DOHH2 (cell line): Measurements from ENCODE around the gene CDCA3.

Experiments
- H3F3A ChIP-seq: fragments of 200-600 bp; sonication (generic), shearing (Covaris generic); 2 replicates; pipeline ENCODE4 v1.6.0; 2016; ENCODE audit warnings: antibody characterized with exemption, mild to moderate bottlenecking; ENCODE audit not compliant: control insufficient read depth, insufficient read depth
- H3K27ac ChIP-seq: fragments of 200-600 bp; sonication (generic); 2 replicates; pipeline ENCODE4 v1.5.1; 2014; ENCODE audit warnings: low read depth, mild to moderate bottlenecking, low read length, moderate library complexity
- H3K27me3 ChIP-seq: fragments of 200-600 bp; sonication (generic); 2 replicates; pipeline ENCODE4 v1.6.1; 2014; ENCODE audit warnings: mild to moderate bottlenecking, low read length, mixed read lengths; ENCODE audit not compliant: control insufficient read depth
- H3K36me3 ChIP-seq: fragments of 200-600 bp; sonication (generic); 2 replicates; pipeline ENCODE4 v1.6.1; 2014; ENCODE audit warnings: mild to moderate bottlenecking, low read length, moderate library complexity, mixed read lengths; ENCODE audit not compliant: control insufficient read depth
- H3K4me1 ChIP-seq: fragments of 200-600 bp; sonication (generic); 2 replicates; pipeline ENCODE4 v1.6.1; 2014; ENCODE audit warnings: mild to moderate bottlenecking, low read length, mixed read lengths; ENCODE audit not compliant: control insufficient read depth
- H3K4me2 ChIP-seq: fragments of 200-600 bp; sonication (generic); 2 replicates; pipeline ENCODE4 v1.6.0; 2014; ENCODE audit warnings: mild to moderate bottlenecking, low read length, moderate library complexity
- H3K4me3 ChIP-seq: fragments of 200-600 bp; sonication (generic); 2 replicates; pipeline ENCODE4 v1.5.1; 2014; ENCODE audit warnings: mild to moderate bottlenecking, low read length, mixed read lengths
- H3K79me2 ChIP-seq: fragments of 200-600 bp; sonication (generic); 2 replicates; pipeline ENCODE4 v1.6.1; 2014; ENCODE audit warnings: mild to moderate bottlenecking, low read length, mixed read lengths; ENCODE audit not compliant: control insufficient read depth
- H3K9me2 ChIP-seq: fragments of 200-600 bp; sonication (generic); replicated peaks from 2 replicates; pipeline ENCODE4 v1.6.1; 2014; ENCODE audit warnings: mild to moderate bottlenecking, low read length, mixed read lengths; ENCODE audit not compliant: control insufficient read depth
- H3K9me3 ChIP-seq: fragments of 200-600 bp; sonication (generic); 2 replicates; pipeline ENCODE4 v1.6.1; 2014; ENCODE audit warnings: antibody characterized with exemption, low read length, mixed read lengths; ENCODE audit not compliant: control insufficient read depth, insufficient read depth
- H4K20me1 ChIP-seq: fragments of 200-600 bp; sonication (generic); 2 replicates; pipeline ENCODE4 v1.6.0; 2014; ENCODE audit warnings: low read depth, mild to moderate bottlenecking, antibody characterized with exemption, low read length, moderate library complexity; ENCODE audit not compliant: control insufficient read depth, insufficient read depth
- EZH2phosphoT487 ChIP-seq: fragments of 200-600 bp; sonication (generic); IDR thresholded peaks from 2 replicates; pipeline ENCODE4 v1.6.1; 2017; ENCODE audit warnings: borderline replicate concordance, mild to moderate bottlenecking, antibody characterized with exemption, low read length, moderate library complexity, mixed read lengths
- TF ChIP-seq, protein P1 (sequence below): fragments of 200-600 bp; sonication (generic); IDR thresholded peaks from one replicate; pipeline ENCODE4 v1.5.1; 2014; ENCODE audit warnings: antibody characterized with exemption, mild to moderate bottlenecking, low read depth, low read length; ENCODE audit not compliant: poor library complexity, severe bottlenecking

The CDCA3 gene

DNA sequence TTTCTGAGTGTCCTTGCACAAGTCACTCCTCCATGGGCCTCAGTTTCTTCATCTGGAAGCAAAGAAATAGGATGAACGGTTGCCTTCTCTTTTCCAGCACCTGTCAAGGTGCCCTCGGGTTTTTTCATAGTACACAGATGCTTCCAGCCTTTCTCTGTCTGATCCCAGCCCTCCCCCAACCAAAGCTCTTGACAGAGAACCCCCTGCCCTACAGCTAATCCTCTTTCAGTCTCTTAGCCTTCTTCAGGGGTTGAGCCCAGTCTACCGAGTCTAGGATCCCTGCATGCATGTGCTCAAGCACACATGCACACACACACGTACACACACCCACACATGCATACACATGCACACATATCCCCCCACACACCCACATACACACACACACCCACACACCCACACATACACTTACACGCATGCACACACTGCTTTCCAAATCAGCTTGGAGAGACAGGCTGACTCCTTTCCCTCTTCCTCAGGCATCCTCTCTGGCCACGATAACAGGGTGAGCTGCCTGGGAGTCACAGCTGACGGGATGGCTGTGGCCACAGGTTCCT is 4.7 kb downstream of the CDCA3 start:
- Histone ChIP-seq H3K9me3 (no peaks in the 10 kb centered on the region), H3K4me1 (peaks cover 24% of the 10 kb centered on the region), H3K9me2 (no peaks in the 10 kb centered on the region), H3K4me3 (no peak overlapping the region), H3K4me2 (no peak overlapping the region), H3K79me2 (peaks cover 23% of the 10 kb centered on the region), H3K36me3 (peaks cover 52% of the 10 kb centered on the region), H3K27ac (no peak overlapping the region), H3F3A (peaks cover 13% of the 10 kb centered on the region), H4K20me1 (no peaks in the 10 kb centered on the region), H3K27me3 (no peaks in the 10 kb centered on the region)
- TF ChIP-seq, protein P1, sequence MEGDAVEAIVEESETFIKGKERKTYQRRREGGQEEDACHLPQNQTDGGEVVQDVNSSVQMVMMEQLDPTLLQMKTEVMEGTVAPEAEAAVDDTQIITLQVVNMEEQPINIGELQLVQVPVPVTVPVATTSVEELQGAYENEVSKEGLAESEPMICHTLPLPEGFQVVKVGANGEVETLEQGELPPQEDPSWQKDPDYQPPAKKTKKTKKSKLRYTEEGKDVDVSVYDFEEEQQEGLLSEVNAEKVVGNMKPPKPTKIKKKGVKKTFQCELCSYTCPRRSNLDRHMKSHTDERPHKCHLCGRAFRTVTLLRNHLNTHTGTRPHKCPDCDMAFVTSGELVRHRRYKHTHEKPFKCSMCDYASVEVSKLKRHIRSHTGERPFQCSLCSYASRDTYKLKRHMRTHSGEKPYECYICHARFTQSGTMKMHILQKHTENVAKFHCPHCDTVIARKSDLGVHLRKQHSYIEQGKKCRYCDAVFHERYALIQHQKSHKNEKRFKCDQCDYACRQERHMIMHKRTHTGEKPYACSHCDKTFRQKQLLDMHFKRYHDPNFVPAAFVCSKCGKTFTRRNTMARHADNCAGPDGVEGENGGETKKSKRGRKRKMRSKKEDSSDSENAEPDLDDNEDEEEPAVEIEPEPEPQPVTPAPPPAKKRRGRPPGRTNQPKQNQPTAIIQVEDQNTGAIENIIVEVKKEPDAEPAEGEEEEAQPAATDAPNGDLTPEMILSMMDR, result no peak
- TF ChIP-seq EZH2phosphoT487, result no peak

DNA sequence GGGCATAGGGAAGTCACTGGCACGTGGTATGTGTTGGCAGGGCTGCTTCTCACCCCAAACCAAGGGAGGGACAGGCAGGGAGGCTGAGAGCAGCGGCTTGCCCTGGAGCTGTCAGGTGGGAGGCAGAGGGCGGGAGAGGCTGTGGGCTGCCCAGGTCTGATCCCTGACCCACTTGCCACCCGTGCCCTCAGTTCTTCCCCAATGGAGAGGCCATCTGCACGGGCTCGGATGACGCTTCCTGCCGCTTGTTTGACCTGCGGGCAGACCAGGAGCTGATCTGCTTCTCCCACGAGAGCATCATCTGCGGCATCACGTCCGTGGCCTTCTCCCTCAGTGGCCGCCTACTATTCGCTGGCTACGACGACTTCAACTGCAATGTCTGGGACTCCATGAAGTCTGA is 5.7 kb downstream of the CDCA3 start:
- peaks cover 31% of the 10 kb centered on the region for H3K4me1 ChIP-seq
- no peaks in the 10 kb centered on the region for H3K9me3 ChIP-seq
- no peak for TF ChIP-seq EZH2phosphoT487
- TF ChIP-seq, protein P1, result no peak
- H3K4me3 ChIP-seq, result no peak overlapping the region
- no peak overlapping the region for H3K4me2 ChIP-seq
- H3K79me2 ChIP-seq, result peaks cover 16% of the 10 kb centered on the region
- H3K27ac ChIP-seq, result no peak overlapping the region
- H4K20me1 ChIP-seq, result no peaks in the 10 kb centered on the region
- no peaks in the 10 kb centered on the region for H3K27me3 ChIP-seq
- H3K9me2 ChIP-seq, result no peaks in the 10 kb centered on the region
- H3K36me3 ChIP-seq, result peaks cover 46% of the 10 kb centered on the region
- peaks cover 13% of the 10 kb centered on the region for H3F3A ChIP-seq

DNA sequence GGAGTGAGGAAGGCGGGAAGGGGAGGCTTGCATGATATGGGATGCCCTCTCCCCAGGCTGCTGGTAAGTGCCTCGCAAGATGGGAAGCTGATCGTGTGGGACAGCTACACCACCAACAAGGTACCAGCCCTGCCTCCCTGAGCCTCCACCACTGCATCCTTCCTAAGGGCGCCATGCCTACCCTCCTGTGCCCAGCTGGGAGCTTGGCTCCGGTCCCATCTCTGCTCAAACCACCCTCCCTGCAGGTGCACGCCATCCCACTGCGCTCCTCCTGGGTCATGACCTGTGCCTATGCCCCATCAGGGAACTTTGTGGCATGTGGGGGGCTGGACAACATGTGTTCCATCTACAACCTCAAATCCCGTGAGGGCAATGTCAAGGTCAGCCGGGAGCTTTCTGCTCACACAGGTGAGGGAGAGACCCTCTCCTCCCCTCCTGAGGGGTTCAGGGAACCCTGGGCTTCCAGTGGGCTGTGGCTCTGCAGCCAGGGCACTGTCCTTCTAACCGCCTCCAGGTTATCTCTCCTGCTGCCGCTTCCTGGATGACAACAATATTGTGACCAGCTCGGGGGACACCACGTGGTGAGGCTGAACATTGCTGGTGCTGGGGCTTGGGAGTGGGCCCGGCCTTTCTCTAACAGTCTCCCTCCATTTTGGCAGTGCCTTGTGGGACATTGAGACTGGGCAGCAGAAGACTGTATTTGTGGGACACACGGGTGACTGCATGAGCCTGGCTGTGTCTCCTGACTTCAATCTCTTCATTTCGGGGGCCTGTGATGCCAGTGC is 7.8 kb downstream of the CDCA3 start:
- Histone ChIP-seq H3K9me3 (no peaks in the 10 kb centered on the region), H3F3A (peaks cover 13% of the 10 kb centered on the region), H3K36me3 (peaks cover 25% of the 10 kb centered on the region), H4K20me1 (no peaks in the 10 kb centered on the region), H3K9me2 (no peaks in the 10 kb centered on the region), H3K27ac (no peak overlapping the region), H3K4me3 (no peak overlapping the region), H3K79me2 (no peaks in the 10 kb centered on the region), H3K27me3 (no peaks in the 10 kb centered on the region), H3K4me2 (no peak overlapping the region), H3K4me1 (peaks cover 37% of the 10 kb centered on the region)
- TF ChIP-seq EZH2phosphoT487, result no peak
- TF ChIP-seq, protein P1, result peak; percentile 26
